OCI-LY1 (cell line): ENCODE results near the gene FAM222A.

Experiments
- H2AFZ ChIP-seq: fragments of 200-600 bp; sonication (generic), shearing (Covaris generic); 2 replicates; pipeline ENCODE4 v1.6.0; 2014; ENCODE audit warnings: antibody characterized with exemption, mild to moderate bottlenecking, low read length
- H3F3A ChIP-seq: fragments of 200-600 bp; sonication (generic), shearing (Covaris generic); 2 replicates; pipeline ENCODE4 v1.6.0; 2014; ENCODE audit warnings: mild to moderate bottlenecking, antibody characterized with exemption, low read length, moderate library complexity; ENCODE audit not compliant: insufficient read depth
- H3K27ac ChIP-seq: fragments of 200-600 bp; sonication (generic); 2 replicates; pipeline ENCODE4 v1.5.1; 2014; ENCODE audit warnings: low read length, mixed run types, mild to moderate bottlenecking, low read depth; ENCODE audit not compliant: poor library complexity, severe bottlenecking
- H3K27me3 ChIP-seq: fragments of 200-600 bp; sonication (generic); 2 replicates; pipeline ENCODE4 v1.6.0; 2014; ENCODE audit warnings: antibody characterized with exemption, mild to moderate bottlenecking, low read length, moderate library complexity; ENCODE audit not compliant: insufficient read depth
- H3K36me3 ChIP-seq: fragments of 200-600 bp; sonication (generic); 2 replicates; pipeline ENCODE4 v1.6.1; 2014; ENCODE audit warnings: mild to moderate bottlenecking, antibody characterized with exemption, low read length, moderate library complexity, mixed read lengths; ENCODE audit not compliant: insufficient read depth
- H3K4me1 ChIP-seq: fragments of 200-600 bp; sonication (generic); 2 replicates; pipeline ENCODE4 v1.5.1; 2014; ENCODE audit warnings: mild to moderate bottlenecking, low read length, moderate library complexity; ENCODE audit not compliant: insufficient read depth, severe bottlenecking
- H3K4me2 ChIP-seq: fragments of 200-600 bp; sonication (generic), shearing (Covaris generic); 2 replicates; pipeline ENCODE4 v1.6.1; 2014; ENCODE audit warnings: low read length
- H3K4me3 ChIP-seq: fragments of 200-600 bp; sonication (generic); 2 replicates; pipeline ENCODE4 v1.5.1; 2014; ENCODE audit warnings: low read length, low read depth, mild to moderate bottlenecking, mixed read lengths; ENCODE audit not compliant: poor library complexity, severe bottlenecking
- H3K79me2 ChIP-seq: fragments of 200-600 bp; shearing (Covaris generic); 2 replicates; pipeline ENCODE4 v1.6.1; 2016; ENCODE audit warnings: mixed run types, low read length, mixed read lengths; ENCODE audit not compliant: insufficient read depth
- H3K9ac ChIP-seq: fragments of 200-600 bp; sonication (generic), shearing (Covaris generic); 2 replicates; pipeline ENCODE4 v1.6.1; 2014; ENCODE audit warnings: mild to moderate bottlenecking, low read length, mixed read lengths
- H3K9me2 ChIP-seq: fragments of 200-600 bp; sonication (generic), shearing (Covaris generic); 2 replicates; pipeline ENCODE4 v1.6.1; 2014; ENCODE audit warnings: low read depth, mild to moderate bottlenecking, low read length, mixed read lengths
- H3K9me3 ChIP-seq: fragments of 200-600 bp; shearing (Covaris generic); 2 replicates; pipeline ENCODE4 v1.6.1; 2014; ENCODE audit warnings: low read length, mixed read lengths
- H4K20me1 ChIP-seq: fragments of 200-600 bp; sonication (generic), shearing (Covaris generic); 2 replicates; pipeline ENCODE4 v1.6.0; 2016; ENCODE audit warnings: mild to moderate bottlenecking, low read length; ENCODE audit not compliant: insufficient read depth
- EZH2 ChIP-seq: fragments of 200-600 bp; sonication (generic), shearing (Covaris generic); IDR thresholded peaks from 2 replicates; pipeline ENCODE4 v1.8.0; 2017; ENCODE audit warnings: borderline replicate concordance, mixed run types, mild to moderate bottlenecking, antibody characterized with exemption, low read length, moderate library complexity, mixed read lengths
- TF ChIP-seq, protein P1 (sequence below): fragments of 200-600 bp; sonication (generic), shearing (Covaris generic); IDR thresholded peaks from 2 replicates; pipeline ENCODE4 v1.5.1; 2017; ENCODE audit warnings: mild to moderate bottlenecking, antibody characterized with exemption, low read length, moderate library complexity, mixed read lengths

Gene FAM222A

DNA sequence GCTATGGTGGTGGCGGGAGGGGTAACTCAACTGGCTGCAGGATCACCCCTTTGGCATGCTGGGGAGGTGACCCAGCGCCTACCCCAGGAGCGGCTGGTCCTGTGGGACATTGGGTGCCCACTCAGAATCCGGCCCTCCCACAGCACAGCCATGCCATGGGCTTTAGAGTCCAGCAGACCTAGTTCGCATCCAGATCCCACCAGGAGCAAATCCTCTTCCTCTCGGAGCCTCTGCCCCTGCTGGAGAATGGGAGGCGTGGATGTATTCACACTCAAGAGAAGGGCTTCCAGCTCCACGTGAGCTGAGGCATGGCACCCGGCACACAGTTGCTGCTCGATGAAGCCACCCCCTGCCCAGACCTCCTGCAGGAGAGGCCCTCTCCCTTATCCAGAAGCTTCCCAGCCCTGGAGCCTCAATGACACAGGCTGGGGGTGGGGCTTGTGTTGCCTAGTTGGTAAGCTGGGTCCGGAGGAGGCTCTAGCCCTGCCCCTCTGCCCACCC, 17.7 kb downstream of the FAM222A start:
- H3K27ac ChIP-seq: no peak overlapping the region
- no peaks in the 10 kb centered on the region for H3F3A ChIP-seq
- no peak overlapping the region for H3K4me3 ChIP-seq
- H3K36me3 ChIP-seq: no peaks in the 10 kb centered on the region
- H3K4me2 ChIP-seq: no peak overlapping the region
- no peak for TF ChIP-seq EZH2
- TF ChIP-seq, protein P1, sequence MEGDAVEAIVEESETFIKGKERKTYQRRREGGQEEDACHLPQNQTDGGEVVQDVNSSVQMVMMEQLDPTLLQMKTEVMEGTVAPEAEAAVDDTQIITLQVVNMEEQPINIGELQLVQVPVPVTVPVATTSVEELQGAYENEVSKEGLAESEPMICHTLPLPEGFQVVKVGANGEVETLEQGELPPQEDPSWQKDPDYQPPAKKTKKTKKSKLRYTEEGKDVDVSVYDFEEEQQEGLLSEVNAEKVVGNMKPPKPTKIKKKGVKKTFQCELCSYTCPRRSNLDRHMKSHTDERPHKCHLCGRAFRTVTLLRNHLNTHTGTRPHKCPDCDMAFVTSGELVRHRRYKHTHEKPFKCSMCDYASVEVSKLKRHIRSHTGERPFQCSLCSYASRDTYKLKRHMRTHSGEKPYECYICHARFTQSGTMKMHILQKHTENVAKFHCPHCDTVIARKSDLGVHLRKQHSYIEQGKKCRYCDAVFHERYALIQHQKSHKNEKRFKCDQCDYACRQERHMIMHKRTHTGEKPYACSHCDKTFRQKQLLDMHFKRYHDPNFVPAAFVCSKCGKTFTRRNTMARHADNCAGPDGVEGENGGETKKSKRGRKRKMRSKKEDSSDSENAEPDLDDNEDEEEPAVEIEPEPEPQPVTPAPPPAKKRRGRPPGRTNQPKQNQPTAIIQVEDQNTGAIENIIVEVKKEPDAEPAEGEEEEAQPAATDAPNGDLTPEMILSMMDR: no peak
- no peaks in the 10 kb centered on the region for H3K9me2 ChIP-seq
- H3K9me3 ChIP-seq: no peaks in the 10 kb centered on the region
- H3K79me2 ChIP-seq: no peaks in the 10 kb centered on the region
- H2AFZ ChIP-seq: no peak overlapping the region
- no peaks in the 10 kb centered on the region for H3K27me3 ChIP-seq
- no peaks in the 10 kb centered on the region for H3K4me1 ChIP-seq
- no peaks in the 10 kb centered on the region for H4K20me1 ChIP-seq
- H3K9ac ChIP-seq: no peak overlapping the region

DNA sequence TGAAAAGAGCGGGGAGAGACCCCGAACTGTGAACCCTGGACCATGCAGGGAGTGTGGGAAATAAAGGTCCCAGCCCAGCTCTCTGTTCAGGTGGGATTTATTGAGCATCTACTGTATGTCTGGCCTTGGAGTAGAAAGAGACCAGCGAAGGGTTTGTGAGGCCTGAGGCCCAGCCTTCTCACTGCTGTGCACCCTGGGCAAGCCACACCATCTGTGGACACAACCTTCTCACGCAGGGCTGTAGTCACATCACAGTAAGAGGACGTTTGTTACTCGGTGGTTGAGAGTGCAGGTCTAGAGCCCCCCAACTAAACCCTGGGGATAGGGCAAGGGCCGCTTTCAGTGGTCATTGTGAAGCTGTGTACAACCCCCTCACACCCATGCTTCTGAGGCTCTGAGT, 18.2 kb downstream of the FAM222A start:
- H3K79me2 ChIP-seq: no peaks in the 10 kb centered on the region
- no peaks in the 10 kb centered on the region for H3F3A ChIP-seq
- H3K27ac ChIP-seq: no peak overlapping the region
- no peak overlapping the region for H3K4me2 ChIP-seq
- H3K4me1 ChIP-seq: no peaks in the 10 kb centered on the region
- no peaks in the 10 kb centered on the region for H3K9me3 ChIP-seq
- TF ChIP-seq, protein P1: no peak
- TF ChIP-seq EZH2: no peak
- H3K9me2 ChIP-seq: no peaks in the 10 kb centered on the region
- H3K27me3 ChIP-seq: no peaks in the 10 kb centered on the region
- H3K9ac ChIP-seq: no peak overlapping the region
- H4K20me1 ChIP-seq: no peaks in the 10 kb centered on the region
- H2AFZ ChIP-seq: no peak overlapping the region
- H3K4me3 ChIP-seq: no peak overlapping the region
- no peaks in the 10 kb centered on the region for H3K36me3 ChIP-seq

DNA sequence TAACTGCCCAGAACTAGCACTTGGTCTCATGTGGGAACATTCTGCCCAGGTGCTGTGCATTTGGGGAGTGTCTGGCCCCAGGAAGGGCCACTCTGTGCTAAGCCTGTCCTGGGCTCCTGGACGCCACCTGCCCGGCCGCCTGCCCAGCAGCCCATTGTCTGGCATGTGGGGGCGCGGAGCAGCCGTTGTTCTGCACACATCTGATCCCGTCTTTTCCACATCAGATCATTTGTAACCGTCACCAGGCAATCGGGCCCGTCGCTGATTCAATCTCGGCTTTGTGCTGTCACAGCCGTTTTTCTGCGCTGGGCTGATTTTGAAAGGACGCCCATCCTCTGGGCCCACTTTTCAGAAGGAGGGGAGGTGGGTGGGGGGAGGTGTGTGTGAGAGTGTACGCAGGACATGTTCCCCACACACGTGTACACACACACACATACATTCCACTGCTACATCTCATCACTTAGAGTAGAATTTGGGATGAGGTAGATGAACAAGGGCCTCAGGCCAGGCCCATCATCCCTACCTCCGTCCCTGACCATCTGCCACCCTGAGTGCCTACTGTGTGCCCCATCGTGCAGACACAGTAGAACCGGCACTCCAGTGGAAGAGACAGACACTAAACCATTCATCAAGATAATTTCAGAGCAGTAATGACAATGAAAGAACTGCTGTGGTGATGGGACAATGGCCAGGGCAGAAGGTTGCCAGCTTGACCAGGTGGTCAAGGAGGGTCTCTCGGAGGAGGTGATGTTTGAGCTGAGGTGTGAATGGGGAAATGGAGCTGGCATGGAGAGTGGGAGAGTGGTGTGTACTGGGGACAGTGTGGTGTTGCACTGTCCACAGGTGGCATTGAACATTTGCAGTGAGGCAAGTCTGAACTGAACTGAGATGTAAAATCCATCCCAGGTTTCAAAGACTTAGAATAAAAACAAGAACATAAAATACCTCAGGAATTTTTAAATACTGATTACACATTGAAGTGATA, 19.0 kb downstream of the FAM222A start:
- no peak overlapping the region for H3K4me3 ChIP-seq
- H3F3A ChIP-seq: no peaks in the 10 kb centered on the region
- H3K9me3 ChIP-seq: no peaks in the 10 kb centered on the region
- TF ChIP-seq, protein P1: no peak
- TF ChIP-seq EZH2: no peak
- H3K27ac ChIP-seq: no peak overlapping the region
- no peaks in the 10 kb centered on the region for H3K79me2 ChIP-seq
- no peaks in the 10 kb centered on the region for H3K36me3 ChIP-seq
- H2AFZ ChIP-seq: no peak overlapping the region
- no peaks in the 10 kb centered on the region for H4K20me1 ChIP-seq
- H3K9ac ChIP-seq: no peak overlapping the region
- H3K4me1 ChIP-seq: no peaks in the 10 kb centered on the region
- H3K9me2 ChIP-seq: no peaks in the 10 kb centered on the region
- H3K4me2 ChIP-seq: no peak overlapping the region
- H3K27me3 ChIP-seq: no peaks in the 10 kb centered on the region
